Lung (tissue), 12 donors: ENCODE measurements around the gene PPP1R12C. TPM values are rescaled to one million over a fixed set of nuclear protein-coding genes. Genes with fewer than 3 reads are reported as not detected.
A peak's percentile ranks its signal among the peaks of the same experiment; 100 is the strongest.

Experiments
- ATAC-seq: fragments of 200-7000 bp; cut with Tn5 transposase; one replicate; pipeline ENCODE4 v1.9.1; 2020; ENCODE audit warnings: moderate number of reproducible peaks; ENCODE audit not compliant: insufficient read depth, low FRiP score
- DNase-seq, 3 donors: peaks; one replicate each; pipeline ENCODE4 v3.0.0-alpha.2; 2013 to 2017
- H3K27ac ChIP-seq, 2 donors: one replicate each; pipeline ENCODE4 v1.5.1; 2013; ENCODE audit warnings: mild to moderate bottlenecking in 2 of 2, moderate library complexity in 2 of 2, control low read depth in 1 of 2, inconsistent platforms in 1 of 2, low read depth in 1 of 2, low read length in 1 of 2
- H3K27me3 ChIP-seq, 3 donors: one replicate each; pipeline ENCODE4 v1.5.1; 2013; ENCODE audit warnings: low read length in 2 of 3; ENCODE audit not compliant: control insufficient read depth in 3 of 3, insufficient read depth in 3 of 3
- H3K36me3 ChIP-seq, 4 donors: one replicate each; pipeline ENCODE4 v1.5.1; 2013; ENCODE audit warnings: low read length in 4 of 4, mild to moderate bottlenecking in 1 of 4, moderate library complexity in 1 of 4; ENCODE audit not compliant: control insufficient read depth in 4 of 4, insufficient read depth in 4 of 4
- H3K4me1 ChIP-seq, 5 donors: one replicate each; pipeline ENCODE4 v1.5.1; 2013; ENCODE audit warnings: low read length in 5 of 5, mild to moderate bottlenecking in 2 of 5, moderate library complexity in 1 of 5; ENCODE audit not compliant: control insufficient read depth in 5 of 5, insufficient read depth in 5 of 5
- H3K4me3 ChIP-seq: one replicate; pipeline ENCODE4 v1.5.1; 2013; ENCODE audit warnings: mild to moderate bottlenecking, control low read depth, moderate library complexity
- H3K9ac ChIP-seq, 2 donors: one replicate each; pipeline ENCODE4 v1.5.1; 2013; ENCODE audit warnings: low read length in 2 of 2, control low read depth in 1 of 2; ENCODE audit not compliant: insufficient read depth in 1 of 2
- H3K9me3 ChIP-seq, 4 donors: one replicate each; pipeline ENCODE4 v1.5.1; 2013; ENCODE audit warnings: low read length in 3 of 4, mild to moderate bottlenecking in 1 of 4, moderate library complexity in 1 of 4; ENCODE audit not compliant: control insufficient read depth in 4 of 4, insufficient read depth in 3 of 4
- whole genome bisulfite sequencing, 2 donors: extraction: QIAGEN DNeasy Blood & Tissue Kit; methylation state at CpG; one replicate each; pipeline ENCODE4 v1.1.7; 2013; 5-methylcytosine and 5-hydroxymethylcytosine counted together
- polyA plus RNA-seq, 2 donors: library from polyadenylated mRNA; stranded (reverse); fragments of 200-250 nt; gene quantifications; one replicate each; pipeline ENCODE4 v1.2.1, GENCODE V29; 2013
- total RNA-seq, 2 donors: library from RNA; depleted of rRNA in 1 of 2; stranded (reverse); fragments of >200 nt in 1 of 2; gene quantifications; one replicate each; pipeline ENCODE4 v1.2.1, GENCODE V29; 2014 to 2021
- TF ChIP-seq, protein P1 (sequence below): IDR thresholded peaks from 2 replicates; pipeline ENCODE4 v1.5.1; 2012; ENCODE audit warnings: mild to moderate bottlenecking; ENCODE audit errors: control extremely low read depth, extremely low read depth
- donor health status: control.
- donor health status: control.
- donor health status: Bipolar disorder and iron deficiency.
- donor health status: healthy.
- donor health status: DM: yes; HTN: yes; CAD: no.

PPP1R12C gene
- total and polyA plus RNA-seq, 4 donors = 47.4 to 163 (median 111) TPM

DNA sequence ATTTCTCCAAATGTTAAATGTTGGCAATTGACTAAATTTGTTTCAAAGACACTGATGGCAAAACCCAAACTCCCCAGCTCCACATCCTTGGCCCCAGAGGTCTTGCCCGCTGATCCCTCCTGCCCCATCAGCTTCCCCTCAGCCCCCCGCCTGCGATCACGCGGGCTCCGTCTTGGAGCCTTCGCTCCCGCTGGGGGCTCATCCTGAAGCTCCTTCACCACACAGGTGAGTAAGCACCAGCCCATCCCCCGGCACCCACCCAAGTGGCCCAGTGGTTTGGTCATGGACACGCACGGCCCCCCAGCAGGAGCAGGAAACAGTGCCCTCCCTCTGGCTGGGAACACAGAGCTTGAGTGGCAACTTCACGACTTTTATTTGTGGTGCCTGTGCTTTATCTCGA is 26.9 kb downstream of the PPP1R12C start:
- TF ChIP-seq, protein P1, sequence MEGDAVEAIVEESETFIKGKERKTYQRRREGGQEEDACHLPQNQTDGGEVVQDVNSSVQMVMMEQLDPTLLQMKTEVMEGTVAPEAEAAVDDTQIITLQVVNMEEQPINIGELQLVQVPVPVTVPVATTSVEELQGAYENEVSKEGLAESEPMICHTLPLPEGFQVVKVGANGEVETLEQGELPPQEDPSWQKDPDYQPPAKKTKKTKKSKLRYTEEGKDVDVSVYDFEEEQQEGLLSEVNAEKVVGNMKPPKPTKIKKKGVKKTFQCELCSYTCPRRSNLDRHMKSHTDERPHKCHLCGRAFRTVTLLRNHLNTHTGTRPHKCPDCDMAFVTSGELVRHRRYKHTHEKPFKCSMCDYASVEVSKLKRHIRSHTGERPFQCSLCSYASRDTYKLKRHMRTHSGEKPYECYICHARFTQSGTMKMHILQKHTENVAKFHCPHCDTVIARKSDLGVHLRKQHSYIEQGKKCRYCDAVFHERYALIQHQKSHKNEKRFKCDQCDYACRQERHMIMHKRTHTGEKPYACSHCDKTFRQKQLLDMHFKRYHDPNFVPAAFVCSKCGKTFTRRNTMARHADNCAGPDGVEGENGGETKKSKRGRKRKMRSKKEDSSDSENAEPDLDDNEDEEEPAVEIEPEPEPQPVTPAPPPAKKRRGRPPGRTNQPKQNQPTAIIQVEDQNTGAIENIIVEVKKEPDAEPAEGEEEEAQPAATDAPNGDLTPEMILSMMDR = no peak
- H3K9me3 ChIP-seq = no peaks in the 10 kb centered on the region
- WGBS, 2 donors = 89 to 98% methylated on average over 13 of the region's 13 CpGs
- H3K9ac ChIP-seq = no peak overlapping the region
- H3K27me3 ChIP-seq = peaks cover 0 to 21% (median 6%) of the 10 kb centered on the region in 3 donors
- H3K36me3 ChIP-seq = peaks cover 0 to 41% (median 11%) of the 10 kb centered on the region in 4 donors
- no peak overlapping the region for H3K27ac ChIP-seq
- H3K4me1 ChIP-seq = peaks cover 0 to 17% (median 0%) of the 10 kb centered on the region in 5 donors
- no peak overlapping the region for H3K4me3 ChIP-seq
- ATAC-seq (no peak), DNase-seq (no peak)

DNA sequence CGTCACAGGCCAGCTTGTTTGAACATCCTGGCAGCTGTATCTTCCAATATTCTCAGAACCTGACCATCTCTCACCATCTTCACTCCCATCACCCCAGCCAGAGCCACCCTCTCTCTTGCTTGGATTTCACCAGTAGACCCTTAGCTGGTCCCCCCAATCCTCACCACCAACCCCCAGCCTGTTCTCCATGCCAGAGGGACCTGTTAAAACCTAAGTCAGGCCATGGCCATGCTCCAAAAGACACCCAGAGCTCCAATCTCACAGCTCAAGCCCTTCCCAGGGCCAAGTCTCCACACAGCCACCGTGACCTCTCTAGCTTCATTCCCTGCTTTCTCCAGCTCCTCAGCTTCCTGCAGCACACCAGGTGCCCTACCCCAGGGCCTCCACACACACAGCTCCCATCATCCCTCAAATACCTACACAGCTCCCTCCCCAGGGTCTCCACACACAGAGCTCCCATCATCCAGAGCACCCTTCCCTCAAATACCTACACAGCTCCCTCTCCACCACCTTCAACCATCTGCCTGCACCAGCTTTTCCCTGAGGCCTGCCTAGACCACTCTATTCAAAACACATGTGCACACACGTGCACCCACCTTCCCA is 28.0 kb downstream of the PPP1R12C start:
- 87 to 94% methylated on average over 3 of the region's 3 CpGs for WGBS, 2 donors
- ATAC-seq (no peak), DNase-seq (no peak)
- Histone ChIP-seq H3K9me3 (no peaks in the 10 kb centered on the region), H3K36me3 (peaks cover 0 to 29% (median 4%) of the 10 kb centered on the region in 4 donors), H3K9ac (no peak overlapping the region), H3K27me3 (peaks cover 0 to 32% (median 17%) of the 10 kb centered on the region in 3 donors), H3K27ac (no peak overlapping the region), H3K4me1 (peaks cover 0 to 17% (median 0%) of the 10 kb centered on the region in 5 donors), H3K4me3 (no peak overlapping the region)
- TF ChIP-seq, protein P1 = no peak

DNA sequence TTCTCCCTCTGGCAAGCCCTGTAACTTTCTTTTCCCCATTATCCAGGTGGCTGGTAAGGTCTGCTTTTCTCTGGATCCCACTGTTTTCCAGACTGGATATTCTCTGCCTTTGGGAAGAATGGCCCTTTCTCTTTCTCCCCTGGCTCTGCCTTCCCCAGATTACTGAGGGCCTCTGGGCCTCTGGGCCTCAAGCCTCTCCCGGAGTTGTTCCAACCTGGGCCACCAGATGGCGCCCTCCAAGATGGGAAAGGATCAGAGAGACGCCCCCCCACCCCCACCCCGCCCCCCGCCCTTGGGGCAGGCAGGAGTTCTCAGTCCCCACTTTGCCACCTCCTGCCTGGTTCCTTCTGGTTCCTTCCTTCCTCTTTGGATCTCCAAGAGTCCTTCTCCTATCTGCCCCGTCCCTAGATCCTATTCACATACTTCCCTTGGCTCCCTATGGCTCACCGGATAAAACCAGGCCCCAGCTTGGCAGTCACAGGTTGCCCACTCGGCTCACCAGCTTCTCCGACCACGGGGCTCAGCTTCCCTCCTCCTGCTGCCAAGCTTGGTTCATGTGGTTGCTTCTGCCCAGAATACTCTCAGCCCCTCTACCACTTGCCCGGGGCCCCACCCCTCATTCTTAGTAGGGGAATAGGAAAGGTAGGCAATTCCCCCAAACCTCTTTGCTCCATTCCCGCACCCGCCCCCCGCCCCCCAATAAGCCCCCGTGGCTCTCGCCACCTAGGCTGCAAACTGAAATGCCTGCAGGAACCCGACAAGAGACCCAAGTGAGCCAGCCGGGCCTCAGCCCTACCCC is 28.7 kb downstream of the PPP1R12C start:
- WGBS, 2 donors = 50% methylated on average over 18 of the region's 18 CpGs
- no peaks in the 10 kb centered on the region for H3K9me3 ChIP-seq
- H3K36me3 ChIP-seq = peaks cover 0 to 27% (median 4%) of the 10 kb centered on the region in 4 donors
- H3K27ac ChIP-seq = no peak overlapping the region
- no peak for ATAC-seq
- H3K4me3 ChIP-seq = no peak overlapping the region
- peaks cover 0 to 17% (median 0%) of the 10 kb centered on the region in 5 donors for H3K4me1 ChIP-seq
- peaks cover 0 to 39% (median 24%) of the 10 kb centered on the region in 3 donors for H3K27me3 ChIP-seq
- peak; percentile 50 to 81 (median 73) for DNase-seq
- TF ChIP-seq, protein P1 = no peak
- no peak overlapping the region for H3K9ac ChIP-seq
